Measurements from ENCODE around the gene BPHL.
"Not testable (repeated sequence)": the region's sequence is repeated elsewhere in the genome, so short reads cannot be mapped to it uniquely, and the experiment has no call there.

The BPHL gene

DNA sequence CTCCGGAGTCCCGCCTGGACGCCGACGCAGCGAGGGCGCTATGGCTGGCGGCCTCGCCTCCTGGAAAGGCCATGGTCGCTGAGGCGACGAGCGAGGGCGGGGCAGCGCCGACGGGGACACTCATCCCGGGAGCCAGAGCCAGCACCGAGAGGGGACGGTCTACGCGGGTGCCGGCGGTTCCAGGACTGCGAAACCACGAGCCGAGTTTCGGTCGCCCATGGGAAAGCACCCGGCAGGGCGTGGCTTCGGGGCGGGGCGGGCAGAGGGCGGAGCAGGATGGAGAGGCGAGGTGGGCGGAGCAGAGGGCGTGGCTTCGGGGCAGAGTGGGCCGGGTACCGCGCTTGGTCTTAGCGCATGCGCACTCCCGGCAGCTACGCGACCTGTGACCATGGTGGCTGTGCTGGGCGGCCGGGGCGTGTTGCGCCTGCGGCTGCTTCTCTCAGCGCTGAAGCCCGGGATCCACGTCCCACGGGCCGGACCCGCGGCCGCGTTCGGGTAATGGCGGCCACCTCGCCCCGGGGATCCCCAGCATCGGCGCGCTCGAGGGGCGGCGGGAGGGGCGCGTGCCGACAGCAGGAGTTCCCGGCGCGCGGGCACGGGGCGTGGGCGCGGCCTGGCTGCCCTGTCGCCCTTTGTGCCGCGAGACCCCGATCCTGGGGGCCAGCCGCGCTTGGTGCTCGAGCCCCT is at the start of gene BPHL:
Gene BPHL, plus strand, starts transcription at position 359 of the 687 bp plus-strand sequence. Its CDS starts 30 bp downstream, at position 389.
- peak; percentile 75 to 98 (median 96) for DNase-seq

- no peak for DNase-seq
Observed at GRCh38 chr6:3071568-3071967, 46.9 kb upstream of the BPHL start.

DNA sequence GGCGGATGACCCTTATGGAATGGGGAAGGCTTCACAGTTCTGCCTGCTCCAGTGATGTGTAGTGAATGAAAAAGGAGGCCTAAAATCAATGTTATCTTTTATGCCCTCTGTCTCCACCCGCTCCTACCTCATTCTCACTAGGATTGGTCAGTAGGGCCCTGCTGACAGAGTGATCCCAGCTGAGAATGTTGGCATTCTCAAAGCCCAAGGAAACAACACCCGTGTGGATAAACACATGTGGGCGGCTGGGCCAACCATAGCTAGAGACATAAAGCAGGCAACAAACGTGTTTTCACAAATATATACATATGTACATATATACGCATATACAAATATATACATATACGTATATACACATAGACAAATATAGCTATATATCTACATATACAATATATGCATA is 45.7 kb upstream of the BPHL start:
- DNase-seq = no peak

DNA sequence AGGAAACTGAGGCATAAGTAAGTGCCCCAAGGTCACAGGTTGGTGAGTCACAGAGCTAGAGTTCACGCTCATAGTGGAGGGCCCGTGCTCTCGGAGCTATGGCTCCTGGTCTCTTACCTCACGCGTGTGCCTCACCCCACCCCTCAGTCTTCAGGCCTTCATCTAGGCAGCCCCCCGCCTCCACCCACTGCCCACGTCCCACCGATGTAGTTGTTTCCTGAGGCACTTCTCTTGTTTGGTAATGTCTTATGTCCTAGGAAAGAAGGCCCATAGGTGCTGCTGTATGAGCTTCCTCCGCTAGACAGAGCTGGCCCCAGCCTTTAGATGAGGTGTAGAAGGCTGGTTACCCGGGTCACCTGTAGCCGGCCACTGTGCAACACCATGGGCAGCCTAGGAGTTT is 45.1 kb upstream of the BPHL start:
- DNase-seq = no peak

- DNase-seq = no peak
Observed at GRCh38 chr6:3075772-3076113, 42.8 kb upstream of the BPHL start.

GRCh38 chr6:3076320-3076719 is 42.2 kb upstream of the BPHL start:
- DNase-seq = no peak

GRCh38 chr6:3077430-3077829 is 41.1 kb upstream of the BPHL start:
- no peak for DNase-seq

- DNase-seq = not testable (repeated sequence)
Observed at GRCh38 chr6:3078952-3079351, 39.6 kb upstream of the BPHL start.

DNA sequence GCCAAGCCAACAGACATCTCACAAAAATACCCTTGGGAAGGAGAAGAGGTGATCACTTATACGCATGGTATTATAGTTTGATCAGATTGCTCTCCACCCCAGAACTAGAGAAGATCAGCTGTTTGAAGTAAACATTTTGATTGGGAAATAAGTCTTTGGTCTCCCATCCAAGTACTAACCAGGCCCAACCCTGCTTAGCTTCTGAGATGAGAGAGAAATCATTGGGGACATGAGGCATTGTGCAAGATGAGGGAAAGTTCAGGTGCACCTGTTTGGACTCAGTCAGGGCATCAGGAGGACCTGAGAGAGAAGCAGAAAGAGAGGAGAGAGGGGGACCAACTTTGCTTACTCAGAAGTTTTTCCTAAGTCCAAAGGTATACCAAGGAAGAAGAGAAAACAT is 38.8 kb upstream of the BPHL start:
- DNase-seq = no peak

DNA sequence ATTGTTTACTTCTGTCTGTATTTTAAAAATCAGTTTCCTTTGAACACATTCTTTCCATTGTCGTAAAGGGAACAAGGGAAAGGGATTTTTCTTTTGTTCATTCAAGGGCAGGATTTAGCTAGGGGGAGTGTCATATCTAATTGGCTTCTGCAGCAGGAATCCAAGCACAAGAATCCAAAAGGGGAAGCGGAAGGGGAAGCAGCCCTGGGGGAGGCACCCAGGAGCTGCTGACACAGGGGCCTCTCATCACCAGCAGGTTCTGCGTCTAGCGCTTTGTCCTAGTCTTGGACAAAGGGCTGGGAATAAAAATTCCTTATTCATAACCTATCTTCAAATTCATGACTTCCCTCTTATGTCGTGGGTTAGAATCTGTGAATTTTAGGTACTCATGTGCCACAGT is 36.6 kb upstream of the BPHL start:
- DNase-seq = peak in 7 of 58 donors; percentile 2 to 27 (median 9)

DNA sequence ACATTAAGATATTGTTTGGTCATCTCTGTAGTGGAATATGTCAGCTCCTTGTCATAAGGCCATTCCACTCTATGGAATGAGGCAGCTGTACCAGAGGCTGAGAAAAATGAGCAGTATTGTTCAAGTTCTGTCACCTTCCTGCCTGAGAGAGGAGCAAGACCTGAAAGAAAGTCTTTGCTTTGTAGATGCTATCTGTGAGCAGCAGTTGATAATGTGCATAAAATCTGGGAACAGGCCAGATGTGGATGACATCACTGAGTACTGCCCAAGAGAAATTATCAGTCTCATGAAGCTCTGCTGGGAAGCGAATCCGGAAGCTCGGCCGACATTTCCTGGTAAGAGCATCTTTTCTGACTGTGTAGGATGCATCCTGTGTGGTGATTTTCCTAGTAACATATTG is 33.4 kb upstream of the BPHL start:
- DNase-seq = peak in 3 of 58 donors; percentile 9 to 24 (median 11)

- DNase-seq = no peak
Observed at GRCh38 chr6:3086282-3086946, 32.1 kb upstream of the BPHL start.

GRCh38 chr6:3088446-3088845 is 30.1 kb upstream of the BPHL start:
- DNase-seq = no peak

DNA sequence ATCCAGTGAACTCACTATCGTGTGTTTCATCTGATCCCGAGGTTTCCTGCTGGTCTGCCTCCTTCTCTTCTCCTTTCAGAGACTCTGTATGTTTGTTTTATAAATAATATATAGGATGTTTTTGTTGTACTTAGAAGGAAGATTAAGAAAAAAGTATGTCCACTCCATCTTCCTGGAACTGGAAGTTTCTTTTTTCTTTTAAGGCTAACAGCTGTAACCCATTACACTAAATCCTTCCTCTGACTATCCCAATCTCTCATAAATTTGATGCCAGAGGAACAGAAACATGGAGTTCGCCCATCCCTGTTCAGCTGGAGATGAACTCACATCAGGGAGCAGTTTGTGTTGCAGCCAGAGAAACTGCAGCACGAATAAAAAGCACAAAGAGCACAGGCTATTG is 29.5 kb upstream of the BPHL start:
- no peak for DNase-seq

DNA sequence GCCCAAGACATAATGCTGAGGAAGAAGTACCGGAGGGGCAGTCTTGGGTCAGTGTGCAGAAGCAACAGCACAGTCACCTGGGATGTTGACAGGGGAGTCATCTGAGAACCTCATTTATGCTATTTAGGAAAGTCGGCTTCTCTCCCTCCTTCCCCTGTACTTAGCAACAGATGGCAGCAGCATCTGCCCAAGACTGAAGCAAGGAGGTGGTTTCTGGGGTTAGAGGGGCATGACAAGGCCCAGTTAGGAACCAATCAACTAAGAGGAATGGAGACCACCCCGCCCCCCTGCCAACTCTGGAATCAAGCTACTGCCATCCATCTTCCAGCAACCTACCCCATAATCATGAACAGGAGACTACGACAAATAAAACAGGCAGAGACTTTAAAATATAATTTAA is 28.5 kb upstream of the BPHL start:
- DNase-seq = no peak

- DNase-seq = no peak
Observed at GRCh38 chr6:3094815-3095214, 23.7 kb upstream of the BPHL start.

DNA sequence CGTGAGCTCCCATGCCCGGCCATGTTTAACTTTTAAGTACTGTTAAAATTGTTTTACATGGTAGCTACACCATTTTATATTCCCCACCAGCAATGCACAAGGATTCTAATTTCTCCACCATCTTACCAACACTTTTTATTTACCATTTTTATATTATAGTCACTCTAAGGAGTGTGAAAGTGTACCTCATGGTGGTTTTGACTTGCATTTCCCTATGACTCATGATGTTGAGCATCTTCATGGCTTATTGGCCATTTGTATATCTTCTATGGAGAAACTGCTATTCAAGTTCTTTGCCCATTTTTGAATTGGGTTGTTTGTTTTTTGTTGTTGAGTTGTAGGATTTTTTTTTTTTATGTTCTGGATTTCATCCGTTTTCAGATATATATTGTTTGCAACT is 15.6 kb upstream of the BPHL start:
- DNase-seq = no peak

GRCh38 chr6:3108746-3109414 is 9.6 kb upstream of the BPHL start:
- no peak for DNase-seq

- no peak for DNase-seq
Observed at GRCh38 chr6:3109761-3110160, 8.8 kb upstream of the BPHL start.

GRCh38 chr6:3114377-3114776 is 4.1 kb upstream of the BPHL start:
- no peak for DNase-seq

- no peak for DNase-seq
Observed at GRCh38 chr6:3117912-3118352, 579 bp upstream of the BPHL start.

- peak in 13 of 58 donors; percentile 6 to 65 (median 47) for DNase-seq
Observed at GRCh38 chr6:3119040-3119723, 671 bp downstream of the BPHL start.
